Muscle of leg (tissue), 11 donors: Measurements from ENCODE around the gene FUBP1. TPM values are rescaled to one million over a fixed set of nuclear protein-coding genes. Genes with fewer than 3 reads are reported as not detected.
A peak's percentile ranks its signal among the peaks of the same experiment; 100 is the strongest.

ENCODE experiments used
- DNase-seq: peaks from one replicate; pipeline ENCODE4 v3.0.0; 2013
- H3K27ac ChIP-seq: one replicate; pipeline ENCODE4 v1.5.1; 2013; ENCODE audit warnings: mild to moderate bottlenecking, low read length, control low read depth
- H3K27me3 ChIP-seq: one replicate; pipeline ENCODE4 v1.6.1; 2013; ENCODE audit warnings: low read length; ENCODE audit not compliant: control insufficient read depth, insufficient read depth
- H3K36me3 ChIP-seq: one replicate; pipeline ENCODE4 v1.6.1; 2013; ENCODE audit warnings: low read length; ENCODE audit not compliant: control insufficient read depth, insufficient read depth
- H3K4me1 ChIP-seq: one replicate; pipeline ENCODE4 v1.6.1; 2013; ENCODE audit warnings: low read length; ENCODE audit not compliant: control insufficient read depth, insufficient read depth
- H3K4me3 ChIP-seq: one replicate; pipeline ENCODE4 v1.5.1; 2013; ENCODE audit warnings: low read length, control low read depth
- H3K9me3 ChIP-seq: replicated peaks from 2 replicates; pipeline ENCODE4 v1.6.1; 2013; ENCODE audit warnings: low read depth, low read length; ENCODE audit not compliant: control insufficient read depth
- WGBS: methylation state at CpG from one replicate; pipeline ENCODE4 v1.1.5; 2013; ENCODE audit warnings: missing lambda C conversion rate; ENCODE audit not compliant: insufficient coverage; 5-methylcytosine and 5-hydroxymethylcytosine counted together
- polyA plus RNA-seq, 8 donors: library from polyadenylated mRNA; unstranded; fragments of 120-200 nt; gene quantifications; one replicate each; pipeline versions ENCODE4 v1.2.1 to v1.2.3, GENCODE V29; 2013; ENCODE audit warnings: inconsistent platforms in 1 of 8, low replicate concordance in 1 of 8; ENCODE audit not compliant: insufficient read length in 8 of 8, insufficient read depth in 1 of 8
- total RNA-seq: library from RNA; stranded (reverse); fragments of 120-200 nt; gene quantifications from one replicate; pipeline ENCODE4 v1.2.4, GENCODE V29; 2013

The FUBP1 gene
- total and polyA plus RNA-seq, 9 donors = 129 to 191 (median 155) TPM

GRCh38 chr1:77953907-77954306 is 25.0 kb downstream of the FUBP1 start:
- 100% methylated on average over 1 of the region's 3 CpGs for WGBS
- H3K4me3 ChIP-seq = no peak overlapping the region
- H3K27ac ChIP-seq = no peak overlapping the region
- no peak for DNase-seq
- peaks cover 35% of the 10 kb centered on the region for H3K36me3 ChIP-seq
- H3K4me1 ChIP-seq = no peaks in the 10 kb centered on the region
- no peaks in the 10 kb centered on the region for H3K9me3 ChIP-seq
- no peaks in the 10 kb centered on the region for H3K27me3 ChIP-seq

- Histone ChIP-seq H3K36me3 (peaks cover 23% of the 10 kb centered on the region), H3K27ac (no peak overlapping the region)
Measured at GRCh38 chr1:77951328-77951727, 27.5 kb downstream of the FUBP1 start.

GRCh38 chr1:77950873-77951272 is 28.0 kb downstream of the FUBP1 start:
- DNase-seq = no peak
- no peaks in the 10 kb centered on the region for H3K9me3 ChIP-seq
- H3K4me1 ChIP-seq = no peaks in the 10 kb centered on the region
- no peaks in the 10 kb centered on the region for H3K27me3 ChIP-seq
- H3K4me3 ChIP-seq = no peak overlapping the region
- peaks cover 24% of the 10 kb centered on the region for H3K36me3 ChIP-seq
- H3K27ac ChIP-seq = no peak overlapping the region

More at GRCh38 chr1:77951328-77951727, 27.5 kb downstream of the FUBP1 start:
- Histone ChIP-seq H3K4me1 (no peaks in the 10 kb centered on the region), H3K9me3 (no peaks in the 10 kb centered on the region), H3K27me3 (no peaks in the 10 kb centered on the region), H3K4me3 (no peak overlapping the region)
- no peak for DNase-seq
- WGBS = no CpG with 5 or more reads among the region's 1 CpG

- 0% methylated on average over 1 of the region's 2 CpGs for WGBS
- no peak overlapping the region for H3K4me3 ChIP-seq
- no peaks in the 10 kb centered on the region for H3K27me3 ChIP-seq
- DNase-seq = peak; percentile 41
- peaks cover 17% of the 10 kb centered on the region for H3K36me3 ChIP-seq
- no peak overlapping the region for H3K27ac ChIP-seq
- no peaks in the 10 kb centered on the region for H3K4me1 ChIP-seq
- H3K9me3 ChIP-seq = no peaks in the 10 kb centered on the region
Measured at GRCh38 chr1:77948841-77949424, 29.9 kb downstream of the FUBP1 start.

- WGBS = no CpG with 5 or more reads among the region's 2 CpGs
- Histone ChIP-seq H3K9me3 (no peaks in the 10 kb centered on the region), H3K4me1 (no peaks in the 10 kb centered on the region), H3K36me3 (peaks cover 17% of the 10 kb centered on the region), H3K27me3 (no peaks in the 10 kb centered on the region), H3K4me3 (no peak overlapping the region), H3K27ac (no peak overlapping the region)
- no peak for DNase-seq
Measured at GRCh38 chr1:77945345-77945744, 33.5 kb downstream of the FUBP1 start.

GRCh38 chr1:77942400-77943140 is 36.3 kb downstream of the FUBP1 start:
- no peaks in the 10 kb centered on the region for H3K9me3 ChIP-seq
- no peak overlapping the region for H3K27ac ChIP-seq
- H3K4me1 ChIP-seq = no peaks in the 10 kb centered on the region
- WGBS = 100% methylated on average over 1 of the region's 4 CpGs
- H3K27me3 ChIP-seq = no peaks in the 10 kb centered on the region
- no peak for DNase-seq
- H3K36me3 ChIP-seq = peaks cover 13% of the 10 kb centered on the region
- no peak overlapping the region for H3K4me3 ChIP-seq

- no peak for DNase-seq
- WGBS = 86% methylated on average over 1 of the region's 4 CpGs
- no peaks in the 10 kb centered on the region for H3K9me3 ChIP-seq
- peaks cover 13% of the 10 kb centered on the region for H3K36me3 ChIP-seq
- no peaks in the 10 kb centered on the region for H3K27me3 ChIP-seq
- no peak overlapping the region for H3K4me3 ChIP-seq
- H3K27ac ChIP-seq = no peak overlapping the region
- no peaks in the 10 kb centered on the region for H3K4me1 ChIP-seq
Measured at GRCh38 chr1:77940921-77941570, 37.8 kb downstream of the FUBP1 start.

GRCh38 chr1:77938651-77939050 is 40.2 kb downstream of the FUBP1 start:
- Histone ChIP-seq H3K4me3 (no peak overlapping the region), H3K27ac (no peak overlapping the region), H3K27me3 (no peaks in the 10 kb centered on the region), H3K36me3 (peaks cover 21% of the 10 kb centered on the region), H3K9me3 (no peaks in the 10 kb centered on the region), H3K4me1 (no peaks in the 10 kb centered on the region)
- no peak for DNase-seq

GRCh38 chr1:77929806-77930205 is 49.1 kb downstream of the FUBP1 start:
- H3K4me1 ChIP-seq = no peaks in the 10 kb centered on the region
- no peak overlapping the region for H3K4me3 ChIP-seq
- no peak overlapping the region for H3K27ac ChIP-seq
- no peaks in the 10 kb centered on the region for H3K27me3 ChIP-seq
- WGBS = no CpG with 5 or more reads among the region's 2 CpGs
- DNase-seq = no peak
- peaks cover 26% of the 10 kb centered on the region for H3K36me3 ChIP-seq
- no peaks in the 10 kb centered on the region for H3K9me3 ChIP-seq

GRCh38 chr1:77927414-77927813 is 51.5 kb downstream of the FUBP1 start:
- no peaks in the 10 kb centered on the region for H3K4me1 ChIP-seq
- no peak overlapping the region for H3K4me3 ChIP-seq
- no CpG with 5 or more reads among the region's 4 CpGs for WGBS
- no peaks in the 10 kb centered on the region for H3K27me3 ChIP-seq
- H3K9me3 ChIP-seq = no peaks in the 10 kb centered on the region
- DNase-seq = no peak
- H3K36me3 ChIP-seq = peaks cover 18% of the 10 kb centered on the region
- no peak overlapping the region for H3K27ac ChIP-seq
